ENCODE measurements around the gene GTF3C4.

Gene GTF3C4

GRCh38 chr9:132739710-132740310, 69.5 kb downstream of the GTF3C4 start:
- no peak for DNase-seq

GRCh38 chr9:132740526-132741309, 70.5 kb downstream of the GTF3C4 start:
- no peak for DNase-seq

- DNase-seq, result no peak
Observed at GRCh38 chr9:132742821-132743311, 72.6 kb downstream of the GTF3C4 start.

GRCh38 chr9:132743931-132744479, 73.7 kb downstream of the GTF3C4 start:
- DNase-seq, result no peak
